ENCODE measurements around the gene CENPH.
A peak's percentile ranks its signal among the peaks of the same experiment; 100 is the strongest.
"Not testable (repeated sequence)": the region's sequence is repeated elsewhere in the genome, so short reads cannot be mapped to it uniquely, and the experiment has no call there.

Gene CENPH

DNA sequence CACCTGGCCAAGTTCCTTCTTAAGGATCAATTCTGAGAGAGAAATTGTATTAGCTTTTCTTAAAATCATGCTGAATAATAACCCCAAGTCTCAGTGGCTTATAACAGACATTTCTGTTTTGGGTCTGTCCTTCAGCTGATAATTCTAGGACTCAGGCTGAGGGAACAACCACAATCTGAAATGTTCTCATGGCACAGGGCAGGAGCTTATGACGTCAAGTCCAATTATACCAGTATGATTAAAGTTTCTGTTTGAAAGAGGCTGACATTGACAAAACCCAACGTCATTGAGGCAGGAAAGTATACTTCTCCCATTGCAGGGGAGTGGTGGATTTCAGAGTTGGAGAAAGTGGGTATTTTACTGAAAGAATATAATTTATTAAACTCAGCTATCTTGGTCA lies 21.8 kb downstream of the CENPH start:
- no peak for DNase-seq

DNA sequence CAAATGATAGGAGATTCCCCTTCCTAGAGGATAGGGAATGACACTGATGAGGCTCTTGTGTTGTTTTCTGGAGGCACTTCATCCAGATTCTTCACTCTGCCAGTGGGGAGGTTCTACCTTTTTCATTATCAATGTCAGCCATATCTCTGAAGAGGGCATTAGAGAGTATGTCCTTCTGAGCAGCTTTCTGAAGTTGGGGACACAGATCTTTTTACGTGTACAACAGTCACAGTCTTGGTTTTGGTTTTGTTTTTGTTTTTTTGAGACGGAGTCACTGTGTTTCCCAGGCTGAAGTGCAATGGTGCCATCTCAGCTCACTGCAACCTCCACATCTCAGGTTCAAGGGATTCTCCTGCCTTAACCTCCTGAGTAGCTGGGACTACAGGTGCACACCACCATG lies 22.6 kb downstream of the CENPH start:
- no peak for DNase-seq

DNA sequence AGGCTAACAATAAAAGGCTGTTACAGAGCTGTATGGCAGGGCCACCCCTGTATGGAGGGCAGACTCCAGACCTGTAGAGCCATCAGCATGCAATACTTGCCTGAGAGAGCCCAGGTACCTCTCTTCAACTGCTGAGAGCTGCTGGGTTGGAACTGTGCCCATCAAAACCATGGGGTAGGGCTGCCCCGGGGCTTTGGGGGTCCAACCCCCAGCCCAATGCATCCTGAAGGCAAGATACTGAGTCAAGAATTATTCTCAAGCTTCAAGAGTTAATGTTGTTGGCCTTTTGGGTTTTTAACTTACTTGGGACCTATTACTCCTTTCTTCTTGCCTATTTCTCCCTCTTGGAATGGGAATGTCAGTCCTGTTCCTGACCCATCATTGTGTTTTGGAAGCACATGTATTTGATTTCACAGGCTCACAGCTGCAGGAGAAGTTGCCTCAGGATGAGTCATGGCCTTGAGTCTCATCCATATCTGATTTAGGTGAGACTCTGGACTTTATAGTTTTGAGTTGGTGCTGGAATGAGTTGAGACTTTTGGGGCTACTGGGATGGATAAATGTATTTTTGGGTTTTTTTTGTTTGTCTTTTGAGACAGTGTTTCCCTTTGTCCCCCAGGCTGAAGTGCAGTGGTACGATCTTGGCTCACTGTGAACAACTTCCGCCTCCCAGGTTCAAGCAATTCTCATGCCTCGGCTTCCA lies 24.3 kb downstream of the CENPH start:
- no peak for DNase-seq

DNA sequence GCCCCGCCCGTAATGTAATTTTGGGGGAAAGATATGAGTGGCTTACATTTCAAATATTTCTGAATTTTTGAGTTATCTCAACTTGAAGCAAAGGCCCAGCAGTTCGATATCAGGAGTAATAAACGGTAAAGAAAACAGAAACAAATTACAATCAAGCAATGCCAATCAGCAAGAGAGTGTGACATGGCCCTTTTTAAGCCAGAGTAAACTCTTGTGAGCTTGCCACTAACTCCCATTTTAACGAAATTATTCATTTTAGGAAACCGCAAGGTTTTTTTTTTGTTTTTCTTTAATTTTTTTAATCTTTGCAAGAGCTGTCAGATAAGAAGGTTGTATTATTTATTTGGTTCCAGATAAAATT lies 27.7 kb downstream of the CENPH start:
- no peak for DNase-seq

DNA sequence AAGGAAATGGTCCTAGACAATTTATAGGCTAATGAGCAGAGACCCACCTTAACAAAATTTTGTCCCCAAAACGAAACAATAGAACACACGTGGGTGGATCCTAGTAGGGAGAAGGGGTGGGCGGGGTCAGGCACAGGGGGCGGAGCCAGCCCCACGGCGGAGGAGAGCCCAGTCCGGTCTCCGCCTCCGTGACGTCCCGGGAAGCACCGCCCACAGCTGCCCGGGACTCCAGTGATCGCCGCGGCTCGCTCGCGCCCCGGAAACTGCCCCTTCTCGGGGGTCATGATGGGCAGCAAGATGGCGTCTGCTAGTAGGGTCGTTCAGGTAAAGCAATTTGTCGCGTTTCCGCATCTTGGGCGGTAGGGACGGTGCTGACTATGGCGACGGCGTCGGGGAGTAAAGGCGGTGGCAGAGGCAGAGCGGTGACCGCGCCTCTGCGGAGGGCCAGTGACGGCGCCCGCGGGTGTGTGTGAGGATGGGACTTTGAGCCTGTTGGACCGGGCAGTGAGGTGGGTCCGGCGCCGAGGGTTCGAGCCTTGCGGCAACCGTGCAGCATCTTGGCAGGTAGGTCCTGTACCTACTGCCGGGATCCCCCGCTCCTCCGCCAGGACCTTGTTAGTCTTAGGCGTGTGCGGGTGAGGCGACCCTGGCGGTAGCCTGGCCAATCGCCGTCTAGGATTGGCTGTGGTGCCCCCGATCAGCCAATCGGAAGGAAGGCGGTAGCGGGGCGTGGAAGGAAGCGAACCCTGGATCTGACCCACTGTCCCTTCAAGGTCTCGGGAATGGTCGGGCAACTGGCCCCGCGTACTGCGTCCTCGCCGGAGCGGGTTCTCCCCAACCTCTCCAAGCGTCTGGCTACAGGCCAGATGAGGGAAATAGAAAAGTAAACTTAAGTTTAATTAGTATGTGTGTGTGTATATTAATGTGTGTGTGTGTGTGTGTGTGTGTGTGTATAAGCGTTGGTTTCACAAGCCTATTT lies 28.5 kb downstream of the CENPH start:
- DNase-seq = peak; percentile 88

DNA sequence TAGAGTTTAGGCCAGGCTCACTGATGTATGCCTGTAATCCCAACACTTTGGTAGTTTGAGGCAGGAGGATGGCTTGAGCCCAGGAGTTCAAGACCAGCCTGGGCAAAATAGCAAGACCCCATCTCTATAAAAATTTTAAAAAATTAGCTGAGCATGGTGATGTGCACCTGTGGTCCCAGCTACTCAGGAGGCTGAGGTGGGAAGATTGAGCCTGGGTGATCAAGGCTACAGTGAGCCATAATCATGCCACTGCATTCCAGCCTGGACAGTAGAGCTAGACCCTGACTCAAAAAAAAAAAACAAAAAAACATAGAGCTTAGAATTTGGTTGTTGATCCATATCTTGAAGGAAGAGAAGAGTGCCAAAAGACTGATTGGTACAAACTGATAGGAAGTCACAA lies 30.6 kb downstream of the CENPH start:
- DNase-seq = no peak

DNA sequence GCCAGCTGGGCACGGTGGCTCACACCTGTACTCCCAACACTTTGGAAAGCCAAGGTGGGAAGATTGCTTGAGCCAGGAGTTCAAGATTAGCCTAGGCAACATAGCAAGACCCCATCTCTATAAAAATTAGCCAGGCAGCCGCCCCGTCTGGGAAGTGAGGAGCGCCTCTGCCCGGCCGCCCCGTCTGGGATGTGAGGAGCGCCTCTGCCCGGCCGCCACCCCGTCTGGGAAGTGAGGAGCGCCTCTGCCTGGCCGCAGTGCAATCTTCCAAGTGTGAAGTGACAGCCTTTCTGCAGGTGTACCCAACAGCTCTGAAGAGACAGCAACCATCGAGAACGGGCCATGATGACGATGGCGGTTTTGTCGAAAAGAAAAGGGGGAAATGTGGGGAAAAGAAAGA lies 31.0 kb downstream of the CENPH start:
- DNase-seq = not testable (repeated sequence)

DNA sequence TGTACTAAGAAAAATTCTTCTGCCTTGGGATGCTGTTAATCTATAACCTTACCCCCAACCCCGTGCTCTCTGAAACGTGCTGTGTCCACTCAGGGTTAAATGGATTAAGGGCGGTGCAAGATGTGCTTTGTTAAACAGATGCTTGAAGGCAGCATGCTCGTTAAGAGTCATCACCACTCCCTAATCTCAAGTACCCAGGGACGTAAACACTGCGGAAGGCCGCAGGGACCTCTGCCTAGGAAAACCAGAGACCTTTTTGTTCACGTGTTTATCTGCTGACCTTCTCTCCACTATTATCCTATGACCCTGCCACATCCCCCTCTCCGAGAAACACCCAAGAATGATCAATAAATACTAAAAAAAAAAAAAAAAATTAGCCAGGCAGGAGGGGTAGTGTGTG lies 31.4 kb downstream of the CENPH start:
- DNase-seq = not testable (repeated sequence)

DNA sequence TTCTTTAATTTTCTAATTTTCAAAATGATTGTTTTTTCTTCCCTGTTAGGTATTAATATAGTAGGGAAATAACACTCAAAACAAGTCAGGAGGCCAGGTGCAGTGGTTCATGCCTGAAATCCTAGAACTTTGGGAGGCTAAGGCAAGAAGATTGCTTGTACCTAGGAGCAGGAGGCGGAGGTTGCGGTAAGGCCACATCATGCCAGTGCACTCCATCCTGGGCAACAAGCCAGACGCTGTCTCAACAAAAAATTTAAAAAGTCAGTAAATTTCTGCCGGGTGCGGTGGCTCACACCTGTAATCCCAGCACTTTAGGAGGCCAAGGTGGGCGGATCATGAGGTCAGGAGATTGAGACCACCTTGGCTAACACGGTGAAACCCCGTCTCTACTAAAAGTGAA lies 35.1 kb downstream of the CENPH start:
- DNase-seq = no peak

DNA sequence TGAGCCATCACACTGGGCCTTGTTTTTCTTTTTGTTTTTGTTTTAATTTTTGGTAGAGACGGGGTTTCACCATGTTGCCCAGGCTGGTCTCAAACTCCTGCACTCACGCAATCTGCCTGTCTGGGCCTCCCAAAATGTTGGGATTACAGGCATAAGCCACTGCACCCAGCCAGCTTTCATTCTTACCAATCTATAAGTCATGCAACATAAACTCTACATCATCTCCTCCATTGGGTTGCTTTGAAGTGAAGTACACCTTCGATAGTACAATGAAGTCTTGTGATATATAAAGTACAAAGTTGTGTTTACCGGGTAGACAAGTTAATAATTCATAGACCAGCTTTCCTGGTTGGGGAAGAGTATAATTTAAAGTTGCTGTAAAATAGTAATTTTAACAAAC lies 36.5 kb downstream of the CENPH start:
- no peak for DNase-seq

DNA sequence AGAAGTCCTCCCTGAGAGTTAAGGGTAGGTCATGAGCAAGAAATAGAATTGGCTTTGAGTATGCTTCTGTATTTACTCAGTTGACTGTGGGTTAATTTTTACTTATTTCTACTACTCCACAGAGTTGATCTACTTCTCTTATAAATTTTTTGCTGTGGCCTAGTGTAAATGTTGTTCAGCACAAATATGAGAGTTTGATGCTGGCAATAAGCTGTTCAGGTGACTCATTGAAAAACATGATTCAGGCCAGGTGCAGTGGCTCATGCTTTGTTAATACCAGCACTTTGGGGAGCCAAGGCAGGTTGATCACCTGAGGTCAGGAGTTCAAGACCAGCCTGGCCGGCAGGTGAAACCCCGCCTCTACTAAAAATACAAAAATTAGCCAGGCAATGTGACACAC lies 40.8 kb downstream of the CENPH start:
- DNase-seq = no peak

DNA sequence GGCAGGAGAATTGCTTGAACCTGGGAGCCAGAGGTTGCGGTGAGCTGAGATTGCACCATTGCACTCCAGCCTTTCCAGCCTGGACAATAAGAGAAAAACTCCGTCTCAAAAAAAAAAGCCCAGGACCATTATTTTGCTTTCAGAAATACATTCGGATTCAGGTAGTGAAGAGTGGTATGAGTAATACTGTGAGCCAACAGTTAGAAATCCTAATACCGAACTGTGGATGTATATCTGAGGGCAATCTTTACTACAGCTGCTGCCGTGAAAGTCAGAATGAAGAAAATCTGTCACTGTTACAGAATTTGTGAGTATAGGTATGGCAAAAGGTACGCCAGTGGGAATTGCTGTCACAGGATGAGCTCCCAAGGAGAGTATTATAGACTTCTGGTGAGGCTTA lies 41.9 kb downstream of the CENPH start:
- DNase-seq = no peak

DNA sequence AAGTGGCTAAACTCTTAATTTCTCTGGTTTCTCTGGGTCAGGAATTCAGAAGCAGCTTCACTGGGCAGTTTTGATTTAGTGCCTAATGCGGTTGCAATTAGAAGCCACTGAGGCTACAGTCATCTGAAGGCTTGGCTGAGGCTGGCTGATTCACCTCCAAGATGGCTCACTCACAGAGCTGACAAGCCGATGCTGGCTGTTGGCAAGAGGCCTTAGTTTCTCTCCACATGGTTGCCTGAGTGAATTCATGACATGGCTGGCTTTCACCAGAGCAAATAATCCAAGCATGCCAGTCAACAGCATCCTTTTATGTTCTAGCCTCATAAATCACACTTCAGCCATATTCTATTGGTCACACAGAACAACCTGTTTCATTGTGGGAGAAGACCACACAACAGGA lies 42.5 kb downstream of the CENPH start:
- no peak for DNase-seq

DNA sequence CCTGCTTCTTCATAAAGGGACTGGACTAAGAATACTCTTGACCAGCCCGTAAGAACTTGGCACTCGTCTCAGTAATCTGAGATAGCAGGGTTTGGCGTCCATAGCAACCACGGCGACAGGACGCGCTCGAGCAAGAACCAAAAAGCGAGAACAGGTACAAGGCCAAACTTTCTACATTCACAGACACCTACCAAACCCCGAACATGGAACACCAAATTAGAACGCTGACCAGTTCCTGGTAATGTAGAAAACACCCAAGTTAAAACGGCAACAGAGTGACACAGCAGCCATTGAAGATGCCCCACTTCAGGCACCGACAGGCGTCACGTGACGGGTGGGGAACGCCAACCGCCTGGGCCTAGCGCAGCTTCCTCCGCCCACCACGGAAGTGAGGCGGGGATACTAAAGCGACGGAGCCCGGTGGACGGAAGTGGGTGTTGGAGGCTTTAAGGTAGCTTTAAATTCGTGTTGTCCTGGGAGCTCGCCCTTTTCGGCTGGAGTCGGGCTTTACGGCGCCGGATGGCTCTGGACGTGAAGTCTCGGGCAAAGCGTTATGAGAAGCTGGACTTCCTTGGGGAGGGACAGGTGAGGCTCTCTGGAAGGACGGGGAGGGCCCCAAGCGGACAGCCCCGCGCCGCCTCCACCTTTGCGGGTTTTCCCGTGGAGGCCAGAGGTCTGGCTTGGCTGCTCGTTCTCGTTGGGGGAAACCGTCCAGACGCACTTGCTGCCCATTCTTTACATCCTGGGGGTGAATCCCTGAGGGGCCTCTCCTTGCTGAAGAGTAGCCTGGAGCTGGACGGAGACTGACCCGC lies 45.3 kb downstream of the CENPH start, which contains the start of gene CDK7:
Gene CDK7 (plus strand): TSS at position 430 of the 812 bp plus-strand sequence. CDS start 90 bp downstream, at position 520.
- DNase-seq = peak; percentile 84

DNA sequence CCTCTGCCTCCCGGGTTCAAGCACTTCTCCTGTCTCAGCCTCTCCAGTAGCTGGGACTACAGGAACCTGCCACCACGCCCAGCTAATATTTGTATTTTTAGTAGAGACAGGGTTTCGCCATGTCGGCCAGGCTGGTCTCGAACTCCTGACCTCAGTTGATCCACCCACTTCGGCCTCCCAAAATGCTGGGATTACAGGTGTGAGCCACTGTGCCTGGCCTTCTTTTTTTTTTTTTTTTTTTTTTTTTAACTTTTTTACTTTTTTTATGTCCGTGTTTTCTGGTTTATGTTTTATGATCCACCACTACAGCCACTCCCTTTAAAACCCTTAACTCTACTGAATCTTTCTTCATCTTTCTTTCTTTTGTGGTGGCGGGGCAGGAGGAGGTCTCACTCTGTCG lies 47.4 kb downstream of the CENPH start:
- not testable (repeated sequence) for DNase-seq

DNA sequence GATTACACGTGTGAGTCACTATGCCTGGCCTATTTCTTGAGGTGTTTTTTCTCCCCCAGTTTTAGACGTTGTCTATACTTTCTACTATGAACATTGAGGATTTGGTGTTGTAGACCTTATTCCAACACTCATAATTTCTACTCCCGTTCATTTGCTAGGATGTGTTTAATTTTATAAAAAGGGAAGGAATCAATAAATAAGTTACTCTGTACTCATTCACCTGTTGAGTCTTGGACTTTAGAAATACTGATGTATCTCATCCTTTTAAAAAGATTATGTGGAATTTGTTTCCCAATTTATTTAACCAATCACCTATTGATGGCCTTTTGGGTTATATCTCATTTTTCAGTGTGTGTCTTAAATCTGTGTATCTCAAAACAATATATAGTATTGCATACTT lies 48.5 kb downstream of the CENPH start:
- no peak for DNase-seq

DNA sequence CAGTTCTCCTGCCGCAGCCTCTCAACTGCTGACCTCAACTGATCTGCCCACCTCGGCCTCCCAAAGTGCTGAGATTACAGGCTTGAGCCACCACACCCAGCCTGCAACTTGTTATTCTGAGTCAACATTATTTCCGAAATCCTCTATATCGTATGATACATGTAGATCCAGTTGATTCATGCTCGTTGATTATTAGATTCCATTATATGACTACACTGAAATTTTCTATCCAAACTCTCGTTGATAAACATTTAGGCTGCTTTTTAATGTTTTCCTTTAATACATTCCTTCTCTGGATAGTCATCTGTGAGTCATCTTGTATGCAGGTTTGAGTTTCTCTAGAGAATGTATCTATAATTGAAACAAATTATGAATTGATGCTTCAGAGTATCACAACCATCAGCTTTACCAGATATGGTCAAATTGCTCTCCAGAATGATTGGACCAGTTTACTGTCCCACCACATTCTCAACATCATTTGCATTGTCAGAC lies 49.4 kb downstream of the CENPH start:
- peak; percentile 13 for DNase-seq

DNA sequence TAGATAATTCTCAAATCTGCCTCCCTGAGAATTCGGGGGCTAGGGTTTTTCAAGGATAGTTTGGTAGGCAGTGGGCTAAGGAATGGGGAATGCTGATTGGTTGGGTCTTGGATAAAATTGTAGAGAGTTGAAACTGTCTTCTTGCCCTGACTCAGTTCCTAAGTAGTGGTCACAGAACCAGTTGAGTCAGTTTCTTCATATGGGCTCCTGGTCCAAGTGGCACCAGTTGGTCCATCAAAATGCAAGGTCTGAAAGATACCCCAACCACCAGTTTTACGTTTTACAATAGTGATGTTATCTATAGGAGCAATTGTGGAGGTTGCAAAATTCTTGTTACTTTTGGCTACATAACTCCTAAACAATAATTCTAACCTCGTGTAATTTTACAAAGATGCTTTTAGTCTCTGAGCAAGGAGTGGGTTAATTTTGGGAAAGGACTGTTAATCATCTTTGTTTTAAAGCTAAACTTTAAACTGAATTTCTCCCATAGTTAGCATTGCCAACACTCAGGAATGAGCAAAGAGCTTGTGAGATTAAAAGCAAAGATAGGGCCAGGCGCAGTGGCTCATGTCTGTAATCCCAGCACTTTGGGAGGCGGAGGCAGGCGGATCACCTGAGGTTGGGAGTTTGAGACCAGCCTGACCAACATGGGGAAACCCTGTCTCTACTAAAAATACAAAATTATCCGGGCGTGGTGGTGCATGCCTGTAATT lies 53.0 kb downstream of the CENPH start:
- no peak for DNase-seq

DNA sequence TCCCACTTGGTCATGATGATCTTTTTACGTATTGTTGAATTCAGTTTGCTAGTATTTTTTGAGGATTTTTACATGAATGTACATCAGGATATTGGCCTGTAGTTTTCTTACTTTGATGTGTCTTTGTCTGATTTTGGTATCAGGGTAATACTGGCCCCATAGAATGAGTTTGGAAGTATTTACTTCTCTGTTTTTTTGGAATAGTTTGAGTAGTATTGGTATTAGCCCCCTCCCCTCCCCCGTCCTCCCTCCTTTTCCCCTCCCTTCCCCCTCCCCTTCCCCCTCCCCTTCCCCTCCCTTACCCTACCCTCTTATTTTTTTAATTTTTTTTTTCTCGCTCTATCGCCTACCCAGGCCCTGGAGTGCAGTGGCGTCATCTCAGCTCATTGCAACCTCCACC lies 55.6 kb downstream of the CENPH start:
- no peak for DNase-seq

DNA sequence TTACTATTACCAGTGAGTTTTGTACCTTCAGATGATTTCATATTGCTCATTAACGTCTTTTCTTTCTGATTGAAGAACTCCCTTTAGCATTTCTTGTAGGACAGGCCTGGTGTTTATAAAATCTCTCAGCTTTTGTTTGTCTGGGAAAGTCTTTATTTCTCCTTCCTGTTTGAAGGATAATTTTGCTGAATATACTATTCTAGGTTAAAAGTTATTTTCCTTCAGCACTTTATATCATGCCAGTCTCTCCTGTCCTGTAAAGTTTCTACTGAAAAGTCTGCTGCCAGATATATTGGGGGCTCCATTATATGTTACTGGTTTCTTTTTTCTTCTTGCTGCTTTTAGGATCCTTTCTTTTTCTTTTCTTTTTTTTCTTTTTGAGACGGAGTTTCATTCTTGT lies 58.6 kb downstream of the CENPH start:
- no peak for DNase-seq

DNA sequence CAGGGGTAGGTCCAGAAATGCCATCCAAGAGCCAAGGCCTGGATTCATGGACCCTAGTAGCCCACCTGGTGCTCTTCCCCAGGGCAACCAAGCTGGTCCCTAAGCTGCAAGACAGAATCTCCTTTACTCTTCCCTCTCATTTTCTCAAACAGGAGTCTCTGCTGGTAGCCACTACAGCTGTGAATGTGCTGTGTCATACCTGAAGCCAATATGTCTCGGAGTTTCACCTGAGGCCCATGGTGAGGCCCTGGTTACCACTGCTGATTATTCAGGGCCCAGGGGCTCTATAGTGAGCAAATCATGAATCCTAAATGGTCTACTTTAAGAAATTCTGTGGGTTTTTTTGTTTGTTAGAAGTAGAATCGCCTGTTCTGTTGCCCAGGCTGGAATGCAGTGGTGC lies 61.2 kb downstream of the CENPH start:
- no peak for DNase-seq

DNA sequence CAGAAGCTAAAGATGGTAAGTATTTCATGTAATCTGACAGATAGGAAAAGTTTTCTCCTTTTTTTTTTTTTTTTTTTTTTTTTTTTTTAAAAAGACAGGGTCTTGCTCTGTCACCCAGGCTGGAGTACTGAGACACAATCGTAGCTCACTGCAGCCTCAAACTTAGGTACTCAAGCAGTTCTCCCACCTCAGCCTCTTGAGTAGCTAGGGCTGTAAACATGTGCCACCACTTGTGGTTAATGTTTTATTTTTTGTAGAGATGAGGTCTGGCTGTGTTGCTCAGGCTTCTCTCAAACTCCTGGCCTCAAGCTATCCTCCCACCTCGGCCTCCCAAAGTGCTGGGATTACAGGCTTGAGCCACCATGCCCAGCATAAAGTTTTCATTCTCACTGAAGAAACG lies 63.1 kb downstream of the CENPH start:
- no peak for DNase-seq
